ENCODE measurements around the gene TMEM132A. TPM values are rescaled to one million over a fixed set of nuclear protein-coding genes. Genes with fewer than 3 reads are reported as not detected.

The TMEM132A gene
- total RNA-seq, 1 experiment from 2014 or later, result 95.5 TPM

- Histone ChIP-seq H3K56ac (ENCODE audit: insufficient read length, low read depth, low read length) (no peak overlapping the region), H2BK120ac (ENCODE audit: low read depth, low read length, poor library complexity, severe bottlenecking) (no peak overlapping the region), H2BK5ac (ENCODE audit: insufficient read length, low read length) (no peak overlapping the region), H3T11ph (ENCODE audit: low read length) (no peak overlapping the region), H2BK15ac (ENCODE audit: low read depth, low read length) (no peak overlapping the region), H4K20me1 (ENCODE audit: control insufficient read depth, insufficient read depth, insufficient read length) (no peaks in the 10 kb centered on the region), H2AK5ac (ENCODE audit: insufficient read length, low read length) (no peak overlapping the region), H3K23me2 (ENCODE audit: insufficient read length, low read depth, low read length, poor library complexity, severe bottlenecking) (peaks cover 10% of the 10 kb centered on the region), H3K14ac (ENCODE audit: insufficient read depth, low read length) (no peak overlapping the region), H4K91ac (ENCODE audit: insufficient read length, low read depth, low read length) (no peak overlapping the region), H3K4me1 (ENCODE audit: insufficient read depth, low read length) (peaks cover 2% of the 10 kb centered on the region), H3K27me3 (ENCODE audit: insufficient read depth, low read length) (no peaks in the 10 kb centered on the region), H4K8ac (replicated peaks; ENCODE audit: insufficient read length, low read depth, low read length) (no peak overlapping the region), H3K9ac (ENCODE audit: extremely low read depth, insufficient read length, low read length) (no peak overlapping the region), H3K79me2 (ENCODE audit: insufficient read depth, low read length) (no peaks in the 10 kb centered on the region; the same call in 1 of the 2 replicates), H2AFZ (ENCODE audit: low read length) (no peak overlapping the region), H3K27ac (ENCODE audit: insufficient read length, low read depth, low read length) (no peak overlapping the region), H3K9me3 (ENCODE audit: control insufficient read depth, low read depth, low read length) (no peaks in the 10 kb centered on the region), H3K4me2 (ENCODE audit: insufficient read depth, insufficient read length, low read length) (no peak overlapping the region), H3K18ac (ENCODE audit: insufficient read length, low read depth, low read length) (no peak overlapping the region), H3K79me1 (ENCODE audit: insufficient read depth, low read depth, low read length, poor library complexity, severe bottlenecking) (no peaks in the 10 kb centered on the region), H3K23ac (ENCODE audit: insufficient read length, low read depth, low read length) (no peak overlapping the region), H4K5ac (ENCODE audit: insufficient read length, low read depth, low read length) (no peak overlapping the region), H2BK12ac (ENCODE audit: insufficient read length, low read depth, low read length) (no peak overlapping the region), H2BK20ac (ENCODE audit: low read depth, low read length, poor library complexity, severe bottlenecking) (no peak overlapping the region), H3K4ac (ENCODE audit: low read depth, low read length) (no peak overlapping the region)
- no CpG with 5 or more reads among the region's 23 CpGs for WGBS (ENCODE audit: extremely low coverage, insufficient read length, low lambda C conversion rate)
- Mint-ChIP-seq H3K4me1 (peaks cover 25 to 27% of the 10 kb centered on the region in 2 experiments), H3K9me3 (no peaks in the 10 kb centered on the region), H3K4me3 (no peak overlapping the region), H3K27ac (peak overlapping the region in 1 of 3 experiments; percentile 61; a peak in 1 of 7 replicates), H3K27me3 (ENCODE audit: low read depth) (peaks cover 7% of the 10 kb centered on the region), H3K36me3 (ENCODE audit: insufficient read depth in 1 of 3, low read depth in 3 of 3) (peaks cover 18 to 47% (median 29%) of the 10 kb centered on the region in 3 experiments; a peak in 6 of 7 replicates)
- TF ChIP-seq CTCF (conservative IDR thresholded peaks at IDR 0.05), result no peak
- no peak for DNase-seq
Measured at GRCh38 chr11:60921777-60922335, 2.4 kb upstream of the TMEM132A start.
